ENCODE data around the gene RPL38.
A peak's percentile ranks its signal among the peaks of the same experiment; 100 is the strongest.

The RPL38 gene

DNA sequence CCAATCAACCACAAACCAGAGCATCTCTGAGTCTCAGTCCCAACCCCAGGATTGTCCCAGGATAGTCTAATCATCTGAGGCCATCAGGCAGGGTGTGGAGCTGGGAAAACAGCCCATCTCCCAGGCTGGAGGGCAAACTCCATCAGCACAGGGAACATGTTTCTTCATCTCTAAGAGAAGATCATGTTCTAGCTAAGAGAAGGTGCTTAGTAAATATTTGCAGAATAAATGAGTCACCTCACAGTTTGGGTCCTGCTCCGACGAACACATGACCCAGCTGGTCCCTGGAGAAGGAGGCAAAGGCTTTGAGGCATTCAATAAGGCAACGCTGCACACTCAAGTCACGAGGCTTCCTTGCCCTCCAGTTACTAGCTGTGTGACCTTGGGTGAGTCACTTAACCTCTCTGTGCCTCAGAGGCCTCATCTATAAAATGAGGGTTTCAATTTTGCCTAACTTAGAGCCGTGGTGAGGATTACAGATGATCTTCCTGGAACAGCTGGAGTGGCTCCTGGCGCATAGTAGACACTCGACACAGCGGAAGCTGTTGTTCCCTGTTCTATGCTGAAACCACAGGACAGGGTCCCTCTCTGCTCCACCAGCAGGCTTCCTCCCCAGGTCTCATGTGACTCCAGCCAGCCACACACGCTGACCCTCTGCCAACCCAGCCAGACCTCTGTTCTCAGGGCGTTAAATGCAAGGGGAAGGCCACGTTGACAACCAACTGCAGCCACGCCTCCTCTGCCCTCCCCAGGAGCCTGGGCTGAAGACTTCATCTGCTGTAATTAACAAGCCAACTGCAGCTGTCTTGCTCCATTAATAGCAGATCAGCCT lies 10.3 kb upstream of the RPL38 start:
- DNase-seq, result no peak
- no peak for TF ChIP-seq POLR2A (IDR thresholded peaks at IDR 0.05; ENCODE audit: low read length)
- no peak for TF ChIP-seq GATA1 (IDR thresholded peaks at IDR 0.05; ENCODE audit: low read depth, low read length)

GRCh38 chr17:74194682-74195081 lies 8.8 kb upstream of the RPL38 start:
- DNase-seq, result no peak
- TF ChIP-seq POLR2A (IDR thresholded peaks at IDR 0.05; ENCODE audit: low read length) (no peak), GATA1 (IDR thresholded peaks at IDR 0.05; ENCODE audit: low read depth, low read length) (no peak)

DNA sequence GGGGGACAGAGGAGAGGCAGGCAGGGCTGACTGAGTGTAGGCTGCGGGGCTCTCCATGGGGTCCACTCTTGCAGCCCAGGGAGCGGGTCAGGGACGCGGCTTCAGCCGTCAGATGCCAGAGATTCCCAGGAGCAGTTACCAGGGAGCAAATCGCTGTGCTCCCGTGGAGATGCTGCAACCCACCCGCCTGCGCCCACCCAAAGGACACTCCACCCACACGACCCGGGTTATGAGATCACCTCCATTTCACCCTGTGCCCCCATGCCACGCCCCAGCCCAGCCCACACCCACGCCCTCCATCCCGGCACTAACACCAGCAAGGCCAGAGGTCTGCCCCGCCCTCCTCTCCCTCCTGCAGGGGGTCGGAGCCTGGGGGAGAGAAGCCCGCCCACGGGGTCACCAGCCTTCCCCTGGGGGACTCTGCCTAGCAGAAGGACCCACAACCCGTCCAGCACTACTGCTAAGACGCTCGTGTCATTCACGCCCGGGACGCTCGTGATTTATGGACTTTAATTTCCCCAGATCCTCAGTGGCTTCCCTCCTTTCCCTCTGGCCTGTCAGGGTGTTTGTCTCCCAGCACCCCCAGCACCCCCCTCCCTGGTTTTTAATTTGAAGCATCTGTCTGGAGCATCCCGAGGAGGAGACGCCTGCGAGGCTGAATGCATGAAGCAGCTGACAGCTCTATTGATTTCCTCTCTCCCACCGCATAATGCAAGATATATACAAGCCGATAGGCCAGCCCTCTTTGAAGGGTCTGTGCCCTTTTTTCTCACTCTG lies 6.7 kb upstream of the RPL38 start:
- DNase-seq, result no peak
- TF ChIP-seq GATA1 (IDR thresholded peaks at IDR 0.05; ENCODE audit: low read depth, low read length) (no peak), POLR2A (IDR thresholded peaks at IDR 0.05; ENCODE audit: low read length) (no peak)

GRCh38 chr17:74197801-74198200 lies 5.7 kb upstream of the RPL38 start:
- DNase-seq, result no peak
- no peak for TF ChIP-seq GATA1 (IDR thresholded peaks at IDR 0.05; ENCODE audit: low read depth, low read length)
- no peak for TF ChIP-seq POLR2A (IDR thresholded peaks at IDR 0.05; ENCODE audit: low read length)

GRCh38 chr17:74198694-74199093 lies 4.8 kb upstream of the RPL38 start:
- DNase-seq, result no peak
- TF ChIP-seq GATA1 (IDR thresholded peaks at IDR 0.05; ENCODE audit: low read depth, low read length), result no peak
- TF ChIP-seq POLR2A (IDR thresholded peaks at IDR 0.05; ENCODE audit: low read length), result no peak

DNA sequence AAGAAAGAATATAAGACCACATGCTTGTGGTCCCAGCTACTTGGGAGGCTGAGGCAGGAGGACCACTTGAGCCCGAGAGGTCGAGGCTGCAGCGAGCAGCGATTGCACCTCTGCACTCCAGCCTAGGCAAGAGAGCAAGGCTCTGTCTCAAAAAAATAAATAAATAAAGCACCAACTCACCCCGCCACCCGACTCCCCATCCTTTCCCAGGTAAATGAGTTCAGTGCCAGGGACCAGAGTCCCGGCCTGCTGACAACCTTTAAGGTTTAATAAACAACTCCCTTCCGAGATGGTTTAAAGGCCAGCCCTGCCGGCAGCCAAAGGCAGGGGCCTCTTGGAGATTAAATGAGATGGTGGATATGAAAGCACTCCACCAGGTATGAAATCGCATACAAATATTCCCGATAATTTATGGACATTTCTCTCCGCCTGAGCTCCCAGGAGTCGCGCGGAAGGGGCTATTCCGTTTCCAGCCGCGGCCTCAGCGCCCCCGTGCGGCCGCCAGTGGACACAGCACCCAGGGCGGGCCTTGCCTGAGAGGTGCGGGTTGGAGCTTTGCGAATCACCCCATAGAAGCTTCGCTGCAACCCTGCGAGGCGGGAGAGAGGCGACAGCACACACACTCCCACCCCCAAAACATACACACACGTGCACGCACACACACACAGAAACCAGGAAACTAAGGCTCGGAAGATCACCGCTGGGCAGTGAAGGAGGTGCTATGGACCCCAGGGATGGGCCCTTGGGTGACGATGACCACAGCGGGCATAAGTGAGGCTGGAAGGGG lies 4.0 kb upstream of the RPL38 start:
- DNase-seq, result peak; percentile 57 to 75
- TF ChIP-seq POLR2A (IDR thresholded peaks at IDR 0.05; ENCODE audit: low read length), result no peak
- no peak for TF ChIP-seq GATA1 (IDR thresholded peaks at IDR 0.05; ENCODE audit: low read depth, low read length)

- no peak for DNase-seq
- no peak for TF ChIP-seq GATA1 (IDR thresholded peaks at IDR 0.05; ENCODE audit: low read depth, low read length)
- no peak for TF ChIP-seq POLR2A (IDR thresholded peaks at IDR 0.05; ENCODE audit: low read length)
Observed at GRCh38 chr17:74200112-74200511, 3.4 kb upstream of the RPL38 start.

DNA sequence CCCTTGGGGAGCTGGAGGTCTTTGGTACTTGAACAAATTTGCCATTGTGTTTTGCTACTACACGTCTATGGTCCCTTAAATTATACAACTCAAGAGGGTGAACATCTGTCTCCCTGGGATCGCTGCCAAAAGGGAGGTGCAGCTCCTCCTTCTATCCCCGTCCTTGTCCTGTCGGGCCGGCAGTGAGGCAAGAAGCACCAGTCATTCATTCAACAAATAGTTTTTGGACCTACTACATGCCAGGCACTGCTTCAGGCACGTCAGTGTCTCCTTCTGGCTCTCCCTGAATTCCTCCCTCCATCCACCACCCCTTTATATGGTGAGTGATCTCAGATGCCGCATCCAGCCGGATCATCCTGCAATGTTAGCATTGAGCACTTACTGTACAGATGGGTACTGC lies 2.2 kb upstream of the RPL38 start:
- TF ChIP-seq GATA1 (IDR thresholded peaks at IDR 0.05; ENCODE audit: low read depth, low read length), result no peak
- TF ChIP-seq POLR2A (IDR thresholded peaks at IDR 0.05; ENCODE audit: low read length), result no peak
- peak in 1 of 2 experiments; percentile 16 for DNase-seq

- TF ChIP-seq POLR2A (IDR thresholded peaks at IDR 0.05; ENCODE audit: low read length), result no peak
- TF ChIP-seq GATA1 (IDR thresholded peaks at IDR 0.05; ENCODE audit: low read depth, low read length), result no peak
- DNase-seq, result no peak
Observed at GRCh38 chr17:74201948-74202347, 1.5 kb upstream of the RPL38 start.

DNA sequence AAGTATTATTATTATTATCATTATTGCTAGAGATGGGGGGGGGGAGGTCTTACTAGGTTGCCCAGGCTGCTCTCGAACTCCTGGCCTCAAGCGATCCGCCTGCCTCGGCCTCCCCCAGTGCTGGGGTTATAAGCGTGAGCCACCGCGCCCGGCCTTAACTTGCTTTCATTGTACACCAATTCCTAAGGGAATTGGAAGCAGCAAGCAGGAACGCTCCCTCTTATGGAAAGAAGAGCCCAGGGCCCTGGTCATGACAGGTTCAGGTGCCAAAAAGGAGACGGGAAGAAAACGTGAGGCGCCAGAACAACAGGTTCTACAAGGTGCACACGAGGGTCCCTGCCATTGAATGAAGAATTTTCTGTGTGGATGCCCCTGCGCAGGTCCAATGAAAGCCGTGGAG lies 540 bp upstream of the RPL38 start:
- no peak for DNase-seq
- TF ChIP-seq GATA1 (IDR thresholded peaks at IDR 0.05; ENCODE audit: low read depth, low read length), result no peak
- TF ChIP-seq POLR2A (IDR thresholded peaks at IDR 0.05; ENCODE audit: low read length), result no peak

- no peak for TF ChIP-seq POLR2A (IDR thresholded peaks at IDR 0.05; ENCODE audit: low read length)
- no peak for TF ChIP-seq GATA1 (IDR thresholded peaks at IDR 0.05; ENCODE audit: low read depth, low read length)
- DNase-seq, result peak; percentile 29 to 51
Observed at GRCh38 chr17:74204474-74204873, 996 bp downstream of the RPL38 start.

DNA sequence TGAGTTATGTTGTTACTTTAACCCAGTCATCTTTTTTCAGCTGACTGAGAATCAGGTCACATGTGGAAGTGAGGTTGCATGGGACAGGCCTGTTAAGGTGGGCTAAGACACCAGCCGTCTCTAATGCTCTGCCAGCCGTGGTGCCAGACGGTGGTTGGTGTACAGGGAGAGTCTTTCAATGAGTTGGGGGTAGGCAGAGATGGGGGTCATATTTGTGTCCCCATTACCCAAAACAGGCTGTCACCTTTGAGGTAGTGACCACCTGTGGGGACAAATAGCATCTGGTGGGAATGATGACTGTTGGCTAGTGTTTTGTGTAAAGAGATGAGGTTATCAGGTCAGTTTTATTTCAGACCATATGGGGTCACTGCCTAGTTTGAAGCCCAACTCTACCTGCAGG lies 1.8 kb downstream of the RPL38 start:
- DNase-seq, result no peak
- TF ChIP-seq GATA1 (IDR thresholded peaks at IDR 0.05; ENCODE audit: low read depth, low read length) (no peak), POLR2A (IDR thresholded peaks at IDR 0.05; ENCODE audit: low read length) (no peak)

GRCh38 chr17:74206332-74206818 lies 2.9 kb downstream of the RPL38 start:
- TF ChIP-seq POLR2A (IDR thresholded peaks at IDR 0.05; ENCODE audit: low read length) (no peak), GATA1 (IDR thresholded peaks at IDR 0.05; ENCODE audit: low read depth, low read length) (no peak)
- no peak for DNase-seq
